Epithelial cell of prostate (primary cell): Measurements from ENCODE around the gene MYO1H.
A peak's percentile ranks its signal among the peaks of the same experiment; 100 is the strongest.
"Not testable (repeated sequence)": the region's sequence is repeated elsewhere in the genome, so short reads cannot be mapped to it uniquely, and the experiment has no call there.

Experiments
- DNase-seq: peaks from one replicate; pipeline ENCODE4 v3.0.0-alpha.2; 2011; ENCODE audit warnings: low read depth, low spot score
- H3K27ac ChIP-seq: fragments of 450-650 bp; 2 replicates; pipeline ENCODE4 v1.5.1; 2017; ENCODE audit warnings: mild to moderate bottlenecking

MYO1H gene

GRCh38 chr12:109462868-109463692, 115.4 kb downstream of the MYO1H start:
- no peak for DNase-seq
- H3K27ac ChIP-seq: peak overlapping the region; percentile 88

- no peak for DNase-seq
- H3K27ac ChIP-seq: peak overlapping the region; percentile 88
Observed at GRCh38 chr12:109463756-109464155, 116.1 kb downstream of the MYO1H start.

GRCh38 chr12:109464642-109465351, 117.1 kb downstream of the MYO1H start:
- peak overlapping the region; percentile 88 for H3K27ac ChIP-seq
- DNase-seq: no peak

GRCh38 chr12:109466305-109466704, 118.6 kb downstream of the MYO1H start:
- DNase-seq: no peak
- no peak overlapping the region for H3K27ac ChIP-seq

- DNase-seq: no peak
- no peak overlapping the region for H3K27ac ChIP-seq
Observed at GRCh38 chr12:109466821-109467220, 119.1 kb downstream of the MYO1H start.

- no peak for DNase-seq
- H3K27ac ChIP-seq: no peak overlapping the region
Observed at GRCh38 chr12:109467978-109468676, 120.4 kb downstream of the MYO1H start.

GRCh38 chr12:109469517-109469916, 121.8 kb downstream of the MYO1H start:
- no peak overlapping the region for H3K27ac ChIP-seq
- DNase-seq: no peak

- no peak for DNase-seq
- H3K27ac ChIP-seq: no peak overlapping the region
Observed at GRCh38 chr12:109473006-109473405, 125.3 kb downstream of the MYO1H start.

GRCh38 chr12:109473526-109474270, 126.0 kb downstream of the MYO1H start:
- DNase-seq, H3K27ac ChIP-seq: not testable (repeated sequence)

- no peak for DNase-seq
- no peak overlapping the region for H3K27ac ChIP-seq
Observed at GRCh38 chr12:109475121-109475520, 127.4 kb downstream of the MYO1H start.

GRCh38 chr12:109475993-109476806, 128.5 kb downstream of the MYO1H start:
- DNase-seq: no peak
- H3K27ac ChIP-seq: peak overlapping the region; percentile 83

GRCh38 chr12:109476807-109477184, 129.1 kb downstream of the MYO1H start:
- peak overlapping the region; percentile 83 for H3K27ac ChIP-seq
- DNase-seq: no peak

GRCh38 chr12:109477185-109477962, 129.7 kb downstream of the MYO1H start, which contains the start of the genes KCTD10 and UBE3B:
TSS of gene KCTD10 (minus strand) at chr12:109477300. CDS start at chr12:109477262, 38 bp downstream.
TSS of gene UBE3B (plus strand) at chr12:109477634. CDS start at chr12:109483552, 5,918 bp downstream.
- peak within 1 kb of the TSS; percentile 83 for H3K27ac ChIP-seq
- peak; percentile 48 for DNase-seq

GRCh38 chr12:109477963-109478315, 130.2 kb downstream of the MYO1H start:
- peak overlapping the region; percentile 83 for H3K27ac ChIP-seq
- no peak for DNase-seq

GRCh38 chr12:109479761-109480160, 132.1 kb downstream of the MYO1H start:
- DNase-seq: no peak
- H3K27ac ChIP-seq: no peak overlapping the region

GRCh38 chr12:109480356-109480755, 132.7 kb downstream of the MYO1H start:
- H3K27ac ChIP-seq: no peak overlapping the region
- no peak for DNase-seq

- DNase-seq: no peak
- H3K27ac ChIP-seq: no peak overlapping the region
Observed at GRCh38 chr12:109481863-109482262, 134.2 kb downstream of the MYO1H start.

- no peak for DNase-seq
- no peak overlapping the region for H3K27ac ChIP-seq
Observed at GRCh38 chr12:109482491-109482890, 134.8 kb downstream of the MYO1H start.

- H3K27ac ChIP-seq: no peak overlapping the region
- DNase-seq: no peak
Observed at GRCh38 chr12:109482894-109483293, 135.2 kb downstream of the MYO1H start.
